ENCODE results near the gene CLK2. TPM values are rescaled to one million over a fixed set of nuclear protein-coding genes. Genes with fewer than 3 reads are reported as not detected.

The CLK2 gene
- total RNA-seq, 1 experiment from 2014 or later: 72.6 TPM

- Histone ChIP-seq H3K9ac (ENCODE audit: low read length) (peak overlapping the region; percentile 81), H3K4me2 (ENCODE audit: low read length) (peak overlapping the region; percentile 95), H3K9me2 (ENCODE audit: insufficient read depth) (no peaks in the 10 kb centered on the region), H3K27me3 (ENCODE audit: insufficient read depth, low read length) (no peaks in the 10 kb centered on the region), H3K4me1 (ENCODE audit: control insufficient read depth in 1 of 2, insufficient read depth in 2 of 2, low read length in 2 of 2) (peaks cover 16 to 35% of the 10 kb centered on the region in 2 experiments; a peak in 3 of 4 replicates), H3K4me3 (replicated peaks in 1 of 2; ENCODE audit: low read depth in 1 of 2, low read length in 2 of 2) (peak overlapping the region; percentile 75 to 84), H2AFZ (ENCODE audit: low read depth, low read length, poor library complexity, severe bottlenecking) (no peak overlapping the region), H4K20me1 (ENCODE audit: insufficient read depth) (no peaks in the 10 kb centered on the region), H3K9me3 (ENCODE audit: control insufficient read depth in 1 of 2, insufficient read depth in 1 of 2, low read depth in 1 of 2, low read length in 2 of 2) (no peaks in the 10 kb centered on the region), H3K79me2 (ENCODE audit: insufficient read depth, low read length) (peaks cover 11% of the 10 kb centered on the region; the same call in 1 of the 2 replicates), H3K36me3 (ENCODE audit: control insufficient read depth in 1 of 2, insufficient read depth in 2 of 2, low read length in 2 of 2) (peaks cover 7 to 8% of the 10 kb centered on the region in 2 experiments; a peak in 3 of 4 replicates), H3K27ac (ENCODE audit: low read depth, low read length) (peak overlapping the region; percentile 62)
- no peak for TF ChIP-seq ZFX (IDR thresholded peaks at IDR 0.05)
- TF ChIP-seq REST (IDR thresholded peaks at IDR 0.05; ENCODE audit: low read depth): no peak
- TF ChIP-seq FOSL1 (IDR thresholded peaks at IDR 0.05; ENCODE audit: low read depth): no peak
- no peak for TF ChIP-seq SP1 (IDR thresholded peaks at IDR 0.05; ENCODE audit: low read depth)
- RAD21 ChIA-PET (ENCODE audit: low non-redundant PET in 1 of 2, low total read pairs in 2 of 2, uncharacterized antibody in 2 of 2, unreplicated experiment in 2 of 2): no interaction called here
- ATAC-seq: no peak
- BruUV-seq (replicated peaks): no TSS peak
- intact Hi-C loops (cut with micrococcal nuclease): loop anchor here (5.0 kb wide), 1 partner anchor 53 kb away; the partner anchor contains the start of gene FDPS
- CTCF ChIA-PET: interaction anchor here (1.5 kb wide), 1 partner anchor 81 kb away, joined by 3 read pairs; the partner anchor contains the start of gene KRTCAP2
- no peak for DNase-seq (ENCODE audit: low read depth, low spot score)
- POLR2A ChIA-PET: no interaction called here
Observed at GRCh38 chr1:155254228-155254713, 19.0 kb downstream of the CLK2 start.

- peak overlapping the region; percentile 75 to 84 for H3K4me3 ChIP-seq (replicated peaks in 1 of 2; ENCODE audit: low read depth in 1 of 2, low read length in 2 of 2)
- H2AFZ ChIP-seq (ENCODE audit: low read depth, low read length, poor library complexity, severe bottlenecking): no peak overlapping the region
- POLR2A ChIA-PET: no interaction called here
- H3K9me3 ChIP-seq (ENCODE audit: control insufficient read depth in 1 of 2, insufficient read depth in 1 of 2, low read depth in 1 of 2, low read length in 2 of 2): no peaks in the 10 kb centered on the region
- H3K79me2 ChIP-seq (ENCODE audit: insufficient read depth, low read length): peaks cover 11% of the 10 kb centered on the region; the same call in 1 of the 2 replicates
- peaks cover 16 to 35% of the 10 kb centered on the region in 2 experiments; a peak in 3 of 4 replicates for H3K4me1 ChIP-seq (ENCODE audit: control insufficient read depth in 1 of 2, insufficient read depth in 2 of 2, low read length in 2 of 2)
- H3K9ac ChIP-seq (ENCODE audit: low read length): peak overlapping the region; percentile 81
- H3K27me3 ChIP-seq (ENCODE audit: insufficient read depth, low read length): no peaks in the 10 kb centered on the region
- ATAC-seq (no peak), DNase-seq (ENCODE audit: low read depth, low spot score) (no peak)
- H3K4me2 ChIP-seq (ENCODE audit: low read length): peak overlapping the region; percentile 95
- no peaks in the 10 kb centered on the region for H4K20me1 ChIP-seq (ENCODE audit: insufficient read depth)
- no TSS peak for BruUV-seq (replicated peaks)
- peak overlapping the region; percentile 62 for H3K27ac ChIP-seq (ENCODE audit: low read depth, low read length)
- H3K36me3 ChIP-seq (ENCODE audit: control insufficient read depth in 1 of 2, insufficient read depth in 2 of 2, low read length in 2 of 2): peaks cover 6 to 8% of the 10 kb centered on the region in 2 experiments; a peak in 3 of 4 replicates
- CTCF ChIA-PET: interaction anchor here (1.5 kb wide), 1 partner anchor 81 kb away, joined by 3 read pairs; the partner anchor contains the start of gene KRTCAP2
- RAD21 ChIA-PET (ENCODE audit: low non-redundant PET in 1 of 2, low total read pairs in 2 of 2, uncharacterized antibody in 2 of 2, unreplicated experiment in 2 of 2): no interaction called here
- H3K9me2 ChIP-seq (ENCODE audit: insufficient read depth): no peaks in the 10 kb centered on the region
- intact Hi-C loops (cut with micrococcal nuclease): loop anchor here (5.0 kb wide), 1 partner anchor 54 kb away; the partner anchor contains the start of gene FDPS
- TF ChIP-seq CTCF (IDR thresholded peaks at IDR 0.05 in 2 of 3, conservative IDR thresholded peaks at IDR 0.05 in 1 of 3; ENCODE audit: borderline replicate concordance in 1 of 3, insufficient read depth in 1 of 3, low read depth in 2 of 3, low read length in 2 of 3): no peak
- no peak for TF ChIP-seq EGR1 (IDR thresholded peaks at IDR 0.05; ENCODE audit: low read depth)
- TF ChIP-seq ZNF274 (IDR thresholded peaks at IDR 0.05; ENCODE audit: low read depth, low read length): no peak
- TF ChIP-seq EZH2phosphoT487 (IDR thresholded peaks at IDR 0.05; ENCODE audit: borderline replicate concordance): no peak
- no peak for TF ChIP-seq RAD21 (IDR thresholded peaks at IDR 0.05; ENCODE audit: low read depth)
- TF ChIP-seq POLR2A (IDR thresholded peaks at IDR 0.05; ENCODE audit: borderline replicate concordance, extremely low read depth, insufficient read depth, insufficient read length): no peak
- no peak for TF ChIP-seq ATF3 (IDR thresholded peaks at IDR 0.05)
- no peak for TF ChIP-seq TCF7L2 (IDR thresholded peaks at IDR 0.05; ENCODE audit: borderline replicate concordance, extremely low read depth, insufficient read depth, insufficient read length)
- TF ChIP-seq JUND (IDR thresholded peaks at IDR 0.05): no peak
- no peak for TF ChIP-seq CEBPB (IDR thresholded peaks at IDR 0.05; ENCODE audit: low read depth)
- no peak for TF ChIP-seq FOSL1 (IDR thresholded peaks at IDR 0.05; ENCODE audit: low read depth)
- no peak for TF ChIP-seq MAX (IDR thresholded peaks at IDR 0.05)
Observed at GRCh38 chr1:155253797-155254196, 19.5 kb downstream of the CLK2 start.
